LoVo (cell line): ENCODE data around the gene PDGFRB.

Source experiments
- DNase-seq: peaks from one replicate; pipeline ENCODE4 v3.0.0-alpha.2; 2016; ENCODE audit warnings: low spot score

Gene PDGFRB

DNA sequence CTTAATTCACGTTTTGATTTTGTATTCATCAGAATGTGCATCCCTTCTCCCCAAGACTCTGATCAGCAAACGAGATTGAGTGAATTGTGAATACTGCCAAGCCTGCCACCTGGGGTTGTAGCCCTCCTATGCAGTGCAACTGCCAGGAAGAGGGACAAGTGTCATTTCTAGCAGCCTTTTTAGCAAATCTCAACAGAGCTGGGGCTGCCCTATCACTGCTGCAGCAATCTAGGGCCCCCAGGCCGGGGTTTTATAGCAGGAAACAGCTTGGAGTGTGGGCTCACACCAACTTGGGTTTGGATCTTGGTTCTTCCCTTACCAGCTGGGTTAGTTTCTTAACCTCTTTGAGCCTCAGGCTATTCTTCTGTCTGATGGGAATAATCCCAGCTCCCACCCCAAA lies 73.3 kb downstream of the PDGFRB start:
- no peak for DNase-seq

DNA sequence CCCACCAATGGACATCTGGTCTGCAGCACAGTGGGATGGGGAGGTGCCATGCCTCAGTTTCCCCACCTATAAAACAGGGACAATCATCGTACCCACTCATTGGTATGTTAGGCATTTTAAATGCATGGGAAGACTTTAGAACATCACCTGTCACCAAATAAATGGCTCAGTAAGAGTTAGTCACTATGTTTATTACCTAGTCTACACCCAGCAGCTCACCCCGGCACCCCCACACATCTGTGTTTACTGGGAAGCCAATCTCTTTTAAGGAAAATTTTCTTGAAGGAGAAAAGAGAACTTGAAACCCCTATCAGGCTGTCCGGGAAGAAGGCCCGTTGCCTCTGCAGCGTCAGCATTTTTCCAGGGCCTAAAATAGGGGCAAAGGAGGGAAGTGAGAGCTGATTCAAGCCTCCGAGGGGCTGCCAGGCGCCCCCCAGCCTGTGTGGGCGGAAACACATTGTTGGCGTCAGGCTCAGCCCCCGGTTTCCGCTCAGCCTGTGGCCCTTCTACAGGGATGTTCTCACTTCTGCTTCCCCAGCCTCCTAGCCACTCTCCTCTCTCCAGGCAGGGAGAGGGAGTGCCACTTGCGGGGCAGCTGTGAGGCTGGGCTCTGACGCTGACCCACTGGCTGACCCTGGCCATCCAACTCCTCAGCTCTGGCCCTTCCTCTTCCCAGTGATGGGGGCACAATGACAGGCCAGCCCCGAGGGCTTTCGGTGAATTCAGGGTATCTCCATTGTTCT lies 73.9 kb downstream of the PDGFRB start:
- no peak for DNase-seq

DNA sequence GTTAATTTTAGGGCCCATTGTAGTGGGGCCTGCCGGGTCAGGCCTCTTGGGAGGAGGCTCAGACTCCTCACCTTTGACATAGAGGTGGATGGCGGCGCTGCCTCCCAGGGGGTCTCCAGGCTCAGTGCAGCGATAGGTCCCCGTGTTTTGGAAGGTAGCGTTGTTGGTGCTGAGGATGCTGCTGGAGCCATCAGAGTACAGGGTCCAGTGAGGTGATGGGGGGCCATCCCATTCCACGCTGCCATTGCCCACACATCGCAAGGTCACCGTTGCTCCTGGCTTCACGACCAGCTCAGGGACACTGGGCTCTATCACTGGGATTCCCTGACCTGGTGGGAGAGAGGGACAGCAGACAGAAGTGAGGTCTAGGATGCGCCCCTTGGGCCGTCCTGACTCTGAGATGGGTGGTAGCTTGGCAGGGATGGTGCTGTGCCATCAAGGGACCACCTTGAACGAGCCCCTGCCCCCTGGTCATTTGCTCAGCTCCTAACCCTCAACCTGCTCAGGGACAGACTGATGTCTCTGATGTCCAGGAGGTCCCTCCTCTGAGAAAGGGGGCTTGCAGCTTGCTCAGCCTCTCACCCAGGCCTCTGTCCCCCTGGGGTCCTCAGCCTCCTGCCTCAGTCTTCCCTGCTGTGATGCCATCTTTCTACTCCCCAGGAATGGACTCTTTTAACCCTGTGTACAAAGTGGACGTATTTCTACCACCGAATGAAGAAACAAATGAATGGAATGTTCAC lies 74.8 kb downstream of the PDGFRB start:
- DNase-seq = no peak

DNA sequence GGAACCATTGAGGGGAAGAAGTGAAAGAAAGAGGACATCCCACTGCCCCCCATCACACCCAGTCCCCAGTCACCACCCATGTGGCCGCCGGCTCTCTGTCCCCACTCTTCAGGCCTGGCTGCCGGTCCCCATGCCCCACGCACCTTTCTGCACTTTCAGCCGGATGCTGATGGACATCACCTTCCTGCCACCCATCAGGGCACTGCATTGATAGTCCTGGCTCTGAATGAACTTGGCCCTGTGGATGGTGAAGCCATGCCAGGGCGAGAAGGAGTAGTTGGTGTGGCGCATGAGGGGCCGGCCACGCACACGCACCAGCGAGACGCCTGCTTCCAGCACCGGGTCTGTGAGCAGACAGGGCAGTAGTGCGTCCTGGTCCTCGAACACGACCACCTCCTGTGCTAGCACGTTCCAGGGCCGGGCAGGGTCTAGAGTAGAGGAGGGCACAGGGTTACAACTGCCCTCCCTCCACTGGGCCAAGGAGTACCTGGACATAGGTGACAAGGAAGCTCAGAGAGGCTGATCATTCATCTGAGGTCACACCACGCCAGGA lies 75.7 kb downstream of the PDGFRB start:
- DNase-seq = no peak

DNA sequence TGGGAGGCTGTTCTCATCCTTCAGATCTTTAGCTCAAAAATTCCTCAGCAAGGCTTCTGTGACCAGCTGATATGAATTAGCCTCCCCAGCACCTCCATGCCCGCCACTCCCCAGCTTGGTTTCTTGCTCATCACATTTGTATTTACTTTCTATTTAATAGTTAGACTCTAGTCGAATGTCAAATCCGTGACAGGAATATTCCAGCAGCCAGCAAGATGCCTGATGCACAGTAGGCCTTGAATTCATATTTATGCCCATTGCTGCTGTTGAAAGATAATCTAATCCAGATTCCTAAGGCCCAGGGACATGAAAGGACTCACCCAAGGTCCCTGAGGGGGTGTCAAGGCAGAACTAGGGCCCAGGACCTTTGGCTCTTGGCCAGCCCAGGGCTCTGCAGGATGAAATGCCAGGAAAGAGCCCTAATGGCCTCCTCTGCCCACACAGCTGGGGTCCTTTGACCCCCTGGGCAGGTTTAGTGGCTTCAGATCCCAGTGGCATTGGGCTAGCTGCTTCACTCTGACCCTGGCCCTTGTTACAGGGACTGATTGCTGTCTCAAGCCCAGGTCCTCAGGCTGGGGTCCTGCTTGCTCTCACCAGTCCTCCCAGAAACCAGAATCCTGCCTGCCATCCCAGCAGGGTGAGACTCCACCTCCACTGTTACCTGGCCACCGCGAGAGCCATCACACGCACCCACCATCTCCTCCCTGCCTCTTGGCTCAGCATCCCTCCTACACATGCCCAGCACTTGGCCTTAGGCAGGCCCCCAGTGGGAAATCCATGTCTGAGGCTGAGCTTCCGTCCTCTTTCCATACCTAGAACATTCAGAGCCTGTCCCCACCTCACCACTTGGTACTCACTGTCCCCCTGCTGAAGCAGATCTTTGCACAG lies 76.6 kb downstream of the PDGFRB start:
- DNase-seq = no peak

DNA sequence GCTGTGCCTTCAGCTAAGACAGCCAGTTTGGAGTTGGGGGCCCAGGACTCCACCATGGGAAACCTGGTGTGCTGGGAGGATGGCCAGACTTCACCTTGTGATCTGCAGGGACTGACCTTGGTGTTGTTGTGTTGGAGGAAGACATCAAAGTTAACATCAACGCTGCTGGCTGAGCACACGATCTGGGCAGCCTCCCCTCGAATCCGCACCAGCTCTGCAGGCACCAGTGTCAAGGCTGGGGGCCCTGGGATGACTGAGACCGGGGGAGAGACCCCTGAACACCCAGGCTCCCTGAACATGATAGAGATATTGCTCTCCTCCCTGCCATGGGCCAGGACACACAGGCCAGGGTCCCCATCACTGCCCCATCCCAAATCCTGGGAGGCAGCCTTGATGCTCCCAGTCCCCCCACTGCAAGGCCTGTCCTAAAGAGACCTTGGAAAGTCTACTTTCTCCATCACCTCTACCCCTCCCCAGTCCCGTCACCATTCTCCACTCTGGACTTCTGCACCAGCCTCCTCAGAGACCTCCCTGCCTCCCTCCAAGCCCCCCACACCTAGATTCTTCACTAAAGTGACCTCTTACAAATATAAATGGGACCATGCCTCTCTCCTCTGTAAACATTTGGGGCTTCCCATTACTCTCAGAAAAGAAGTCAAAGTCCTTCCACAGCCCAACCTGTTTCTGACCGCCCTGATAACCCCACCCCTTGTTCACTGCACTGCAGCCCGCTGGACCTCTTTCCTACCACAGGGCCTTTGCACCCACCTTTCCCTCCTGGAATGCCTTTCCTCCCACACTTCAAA lies 77.4 kb downstream of the PDGFRB start:
- no peak for DNase-seq

DNA sequence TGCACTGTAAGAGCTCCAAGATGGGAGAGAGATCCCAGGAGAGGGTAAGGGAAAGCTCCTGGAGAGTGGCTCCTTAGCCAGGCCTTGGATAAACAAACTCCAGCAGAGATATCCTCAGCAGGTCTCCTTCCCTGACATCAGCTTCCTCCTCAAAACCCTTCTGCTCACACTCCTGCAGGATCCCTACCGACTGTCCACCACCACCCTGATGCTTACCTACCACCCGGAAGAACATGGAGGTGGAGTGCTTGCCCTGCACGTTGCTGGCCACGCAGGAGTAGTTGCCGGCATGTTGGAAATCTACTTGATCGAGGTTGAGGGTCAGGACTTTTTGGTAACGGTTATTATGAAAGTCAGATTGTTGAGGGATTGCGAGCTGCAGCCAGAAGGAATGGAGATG lies 78.6 kb downstream of the PDGFRB start:
- DNase-seq = no peak

DNA sequence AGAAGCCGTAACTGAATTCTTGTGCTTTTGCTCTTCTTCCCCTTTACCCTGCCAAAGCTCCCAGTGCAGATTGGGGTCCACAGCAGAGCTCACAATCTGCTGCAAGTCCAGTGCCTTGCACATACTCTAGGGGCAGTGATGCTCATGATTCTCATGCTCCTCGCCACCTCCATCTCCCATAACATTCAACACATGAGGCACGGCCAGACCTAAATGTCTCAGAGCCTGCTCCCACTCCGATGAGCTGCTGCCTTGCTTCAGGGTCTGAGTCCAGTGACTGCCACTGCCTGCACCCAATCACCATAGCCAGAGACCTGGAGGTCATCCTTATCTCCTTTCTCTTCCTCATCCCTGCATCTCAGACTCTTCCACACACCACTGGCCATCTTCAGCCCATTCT lies 79.8 kb downstream of the PDGFRB start:
- no peak for DNase-seq

DNA sequence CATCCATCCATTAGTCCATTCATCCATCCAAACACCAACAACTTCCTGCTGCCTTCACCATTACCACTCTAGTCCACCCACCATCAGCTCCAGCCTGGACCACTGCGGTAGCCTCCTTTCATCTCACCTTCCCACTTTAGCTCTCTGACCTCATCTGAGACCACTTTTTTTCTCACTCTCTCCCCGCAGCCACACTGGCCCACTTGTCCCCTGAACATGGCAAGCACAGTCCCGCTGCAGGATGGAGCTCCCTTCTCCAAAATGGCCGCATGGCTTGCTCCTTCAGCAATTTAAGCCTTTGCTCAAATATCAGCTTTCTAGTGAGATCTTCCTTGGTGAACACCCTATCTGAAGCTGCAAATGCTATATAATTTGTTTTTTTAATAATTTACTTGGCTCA lies 80.4 kb downstream of the PDGFRB start:
- no peak for DNase-seq

DNA sequence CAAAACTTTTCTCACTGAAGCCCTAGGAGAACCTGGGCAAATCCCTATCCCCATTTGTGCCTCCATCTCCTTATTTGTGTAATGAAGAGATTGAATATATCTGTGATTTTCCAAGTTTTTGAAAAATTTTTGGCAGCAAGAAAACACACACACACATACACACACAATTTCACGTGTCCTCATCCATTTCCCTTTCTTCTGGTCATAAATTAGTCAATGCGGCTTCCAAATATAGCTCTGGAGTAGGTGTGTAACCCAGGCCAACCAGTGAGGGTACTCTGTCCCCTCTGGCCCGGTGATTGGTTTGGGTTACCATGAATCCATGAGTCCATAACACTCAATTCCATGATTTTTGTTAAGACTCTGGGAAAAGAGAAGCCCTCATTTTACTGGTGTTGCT lies 82.0 kb downstream of the PDGFRB start:
- no peak for DNase-seq

DNA sequence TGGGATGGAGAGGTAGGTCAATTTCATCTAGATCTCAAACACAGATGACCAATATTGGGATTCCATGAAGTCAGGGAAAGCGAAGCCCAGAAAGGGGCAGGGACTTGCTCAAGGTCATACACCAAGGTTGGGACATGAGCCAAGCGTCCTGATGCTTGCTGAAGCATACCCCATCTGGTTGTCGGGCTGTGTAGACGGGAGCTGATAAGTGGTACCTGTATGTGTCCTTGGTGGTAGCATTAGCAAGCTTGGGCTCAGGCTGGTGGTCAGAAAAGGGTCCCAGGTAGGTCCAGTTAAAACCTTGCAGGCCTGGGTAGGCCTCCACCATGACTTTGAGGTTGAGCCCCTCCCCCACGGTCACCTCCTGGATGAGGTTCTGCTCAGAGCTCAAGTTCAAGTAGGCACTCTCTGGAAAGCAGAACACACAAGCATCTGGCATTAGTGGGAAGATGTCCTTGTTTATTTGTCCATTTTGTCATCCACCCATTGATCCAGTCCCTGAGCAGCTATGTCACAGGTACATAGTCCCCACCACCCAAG lies 82.5 kb downstream of the PDGFRB start:
- no peak for DNase-seq

DNA sequence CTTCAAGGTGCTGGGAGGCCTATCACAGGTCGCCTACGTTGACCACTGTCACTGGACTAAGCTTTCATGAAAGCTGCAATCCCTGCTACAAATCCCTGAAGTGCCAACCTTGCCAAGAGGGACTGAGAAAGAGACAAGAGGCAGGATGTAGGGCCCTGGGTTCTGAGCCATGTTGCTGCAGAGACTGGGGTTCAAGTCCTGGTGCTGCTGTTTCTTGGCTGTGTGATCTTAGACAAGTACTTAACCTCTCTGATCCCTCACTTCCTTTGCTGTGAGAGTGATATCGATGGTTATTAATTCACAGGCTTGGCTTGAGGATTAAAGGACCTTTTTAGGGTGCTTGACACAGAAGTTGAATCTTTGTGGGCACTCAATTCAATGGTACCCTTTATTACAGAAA lies 84.8 kb downstream of the PDGFRB start:
- no peak for DNase-seq

DNA sequence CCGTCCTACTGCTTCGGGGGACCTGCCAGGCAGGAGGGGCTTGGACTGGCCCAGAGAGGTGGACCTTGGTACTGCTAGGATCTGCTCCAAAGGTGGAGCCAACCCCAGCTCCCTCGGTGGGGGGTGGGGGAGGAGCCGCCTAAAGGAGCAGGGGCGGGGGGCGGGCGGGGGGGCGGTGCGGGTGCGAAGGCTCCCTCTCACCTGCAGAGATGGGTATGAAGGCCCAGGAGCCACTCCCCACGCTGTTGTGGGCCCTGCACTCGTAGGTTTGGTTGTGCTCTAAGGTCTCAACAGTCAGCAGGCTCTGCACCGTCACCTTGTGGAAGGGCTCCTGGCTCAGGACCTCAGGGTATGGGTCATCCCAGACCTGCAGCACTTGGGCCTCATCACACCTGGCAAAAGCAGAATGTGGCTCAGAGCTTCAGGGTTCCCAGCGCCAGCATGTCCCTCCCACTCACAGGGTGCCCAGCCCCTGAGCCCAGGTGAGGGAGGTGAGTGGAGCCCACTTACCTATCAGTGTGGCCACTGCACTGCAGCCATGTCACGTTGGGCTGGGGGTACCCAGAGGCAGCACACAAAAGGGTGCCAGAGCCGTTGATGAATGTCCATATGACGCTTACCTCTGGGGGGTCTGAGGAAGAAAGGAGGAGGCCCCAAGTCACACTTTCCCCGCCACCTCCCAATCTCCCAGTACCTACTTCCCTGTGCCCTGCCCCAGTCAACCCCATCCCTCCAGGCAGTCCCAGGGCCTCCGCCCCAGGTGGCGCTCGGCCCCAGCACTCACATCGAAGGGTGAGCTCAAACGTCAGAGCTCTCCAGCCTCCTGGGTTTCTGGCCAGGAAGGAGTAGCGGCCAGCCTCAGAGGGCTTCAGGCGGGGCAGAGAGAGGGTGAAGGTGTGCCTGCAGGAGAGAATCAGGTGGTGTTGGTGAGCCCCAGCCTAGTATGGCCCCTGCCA lies 85.7 kb downstream of the PDGFRB start:
- DNase-seq = no peak

DNA sequence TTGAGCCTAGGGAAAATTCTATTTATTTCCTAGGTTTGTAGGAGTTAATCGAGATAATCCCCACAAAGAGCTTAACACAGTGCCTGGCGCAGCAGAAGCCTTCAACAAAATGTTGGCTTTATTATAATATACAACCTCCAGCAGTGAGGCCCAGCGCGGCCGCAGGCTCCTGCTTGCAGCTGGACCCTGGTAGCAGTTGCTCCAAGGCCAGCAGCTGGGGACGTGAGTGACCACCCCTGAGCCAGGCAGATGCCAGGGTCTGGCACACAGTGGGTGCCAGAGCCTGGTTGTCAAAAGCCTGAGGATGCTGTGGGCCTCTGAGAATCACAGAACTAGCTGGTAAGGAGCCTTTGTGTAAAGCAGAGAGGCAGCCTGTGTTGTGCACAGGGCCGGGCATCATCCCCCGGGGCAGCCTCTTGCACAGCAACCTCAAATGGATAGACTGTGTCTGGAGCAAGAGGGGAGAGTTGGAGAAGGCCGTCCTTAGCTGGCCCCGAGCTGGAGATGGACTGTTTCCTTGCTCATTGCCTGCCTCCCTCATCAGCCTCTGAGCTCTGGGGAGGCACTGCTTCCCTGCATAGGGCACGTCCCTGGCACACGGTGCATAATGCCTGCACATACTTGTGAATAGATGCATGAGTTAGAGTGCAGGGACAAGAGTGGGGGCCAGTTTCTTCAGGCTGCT lies 86.5 kb downstream of the PDGFRB start:
- no peak for DNase-seq

DNA sequence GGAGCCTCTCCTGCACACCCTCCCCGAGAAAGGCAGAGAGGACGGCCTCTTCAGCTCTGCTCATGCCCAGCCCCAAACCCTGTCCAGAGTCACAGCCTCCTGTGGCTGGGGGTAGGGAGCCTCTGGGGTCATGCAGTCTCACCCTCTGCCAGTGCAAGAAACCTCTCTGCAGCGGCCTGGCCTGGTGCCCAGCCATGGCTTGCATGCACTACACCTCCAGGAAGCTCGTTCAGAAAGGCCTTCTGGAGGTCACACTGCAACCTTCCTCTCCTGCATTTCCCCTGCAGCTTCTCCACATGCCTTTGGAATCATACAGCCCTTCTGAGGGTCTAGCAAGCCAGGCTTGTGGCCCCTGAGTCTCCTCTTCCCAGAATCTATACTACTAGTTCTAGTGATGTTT lies 87.2 kb downstream of the PDGFRB start:
- no peak for DNase-seq

DNA sequence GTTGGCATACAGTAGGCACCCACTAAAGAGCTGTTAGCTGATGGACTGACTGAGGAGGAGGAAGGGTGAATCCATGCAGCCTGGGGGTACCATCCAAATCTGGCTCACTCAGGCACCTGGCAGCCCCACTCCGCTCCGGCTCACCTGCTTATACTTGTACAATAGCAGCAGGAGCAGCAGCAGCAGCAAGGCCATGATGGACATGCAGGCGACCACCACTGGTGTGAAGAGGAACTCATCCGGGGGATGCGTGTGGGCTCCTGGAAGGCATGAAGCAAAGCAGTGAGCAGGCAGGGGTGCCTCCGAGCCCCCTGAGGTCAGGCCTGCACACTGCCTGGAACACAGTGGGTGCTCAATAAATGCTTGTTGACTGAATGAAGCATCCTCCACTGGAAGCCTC lies 87.6 kb downstream of the PDGFRB start:
- no peak for DNase-seq

DNA sequence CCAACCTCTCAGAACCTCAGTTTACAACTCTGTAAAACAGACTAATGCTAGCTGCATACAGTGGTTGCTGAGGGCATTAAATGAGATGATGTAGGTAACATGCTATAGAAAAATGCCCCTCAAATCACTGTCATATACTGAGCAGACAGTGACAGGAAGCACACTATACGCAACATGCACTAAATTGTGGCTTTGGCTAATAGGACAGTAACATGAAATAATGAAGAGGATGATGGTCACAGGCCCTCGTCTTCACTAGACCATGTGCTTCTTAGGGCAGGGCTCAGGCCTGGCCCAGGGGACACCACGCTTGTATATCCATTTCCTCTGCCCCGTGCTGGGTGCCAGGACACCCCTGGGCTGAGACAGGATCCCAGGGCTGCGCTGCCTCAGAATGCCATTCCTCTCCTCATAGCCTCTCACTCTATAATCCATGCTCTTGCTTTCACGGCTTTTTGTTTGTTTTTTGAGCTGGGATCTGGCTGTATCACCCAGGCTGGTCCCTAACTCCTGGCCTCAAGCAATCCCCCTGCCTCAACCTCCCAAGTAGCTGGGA lies 88.2 kb downstream of the PDGFRB start:
- no peak for DNase-seq

DNA sequence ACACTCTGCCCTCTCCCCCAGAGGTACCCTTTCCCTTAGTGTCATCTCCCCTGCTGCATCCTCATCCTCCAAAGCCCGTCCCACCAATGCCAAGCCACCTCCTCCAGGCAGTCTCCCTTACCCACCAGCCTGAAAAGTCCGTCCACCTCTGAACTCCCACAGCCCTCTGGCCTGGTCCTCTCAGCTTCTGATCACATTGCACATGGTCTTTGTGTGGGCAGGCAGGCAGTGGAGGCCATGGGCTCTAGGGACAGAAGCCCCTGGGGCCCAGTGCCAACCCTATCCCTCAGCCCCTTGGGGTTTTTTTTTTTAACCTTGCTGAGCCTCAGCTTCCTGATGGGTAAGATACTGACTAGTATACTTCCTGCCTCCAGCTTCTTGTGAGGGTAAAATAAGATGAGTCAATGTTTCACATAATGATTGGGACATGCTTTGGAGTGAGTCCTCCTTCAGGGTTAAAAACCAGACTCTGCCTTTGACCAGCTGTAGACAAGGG lies 88.7 kb downstream of the PDGFRB start:
- no peak for DNase-seq

DNA sequence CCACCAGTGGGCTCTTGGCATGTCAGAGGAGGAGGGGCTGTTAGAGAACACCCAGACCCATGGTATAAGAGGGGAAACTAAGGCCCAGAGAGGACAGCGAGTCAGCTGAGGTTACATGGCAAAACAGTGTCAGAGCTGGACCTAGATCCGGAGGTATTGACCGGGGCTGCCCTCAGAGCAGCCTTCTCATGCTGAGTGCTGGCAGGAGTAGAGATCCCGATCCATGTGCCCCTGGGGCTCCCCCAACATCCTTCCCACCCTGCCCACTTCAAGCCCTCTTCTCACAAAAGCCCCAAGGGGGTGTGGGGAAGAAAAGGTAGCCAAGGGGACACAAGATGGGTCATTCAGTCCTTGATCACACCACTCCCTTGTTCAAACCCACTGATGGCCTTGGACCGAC lies 89.2 kb downstream of the PDGFRB start:
- no peak for DNase-seq
